HAP-1 (cell line): ENCODE measurements around the gene LGALS13.

Source experiments
- DNase-seq, 2 experiments: peaks; one replicate each; pipeline ENCODE4 v3.0.0-alpha.2; 2016 to 2020; ENCODE audit warnings: low spot score in 2 of 2
- H3K27me3 ChIP-seq: fragments of 250-450 bp; sonication (Bioruptor Pico); 2 replicates; pipeline ENCODE4 v1.5.1; 2020; ENCODE audit warnings: low read depth, mild to moderate bottlenecking, moderate library complexity
- H3K36me3 ChIP-seq: fragments of 250-450 bp; sonication (Bioruptor Pico); replicated peaks from 2 replicates; pipeline ENCODE4 v1.5.1; 2020; ENCODE audit warnings: mild to moderate bottlenecking
- H3K4me1 ChIP-seq: fragments of 250-450 bp; sonication (Bioruptor Pico); 2 replicates; pipeline ENCODE4 v1.5.1; 2020; ENCODE audit warnings: mild to moderate bottlenecking
- H3K4me3 ChIP-seq: fragments of 250-450 bp; sonication (Bioruptor Pico); 2 replicates; pipeline ENCODE4 v1.5.1; 2020; ENCODE audit warnings: mild to moderate bottlenecking, moderate library complexity
- H3K9me3 ChIP-seq: fragments of 250-450 bp; sonication (Bioruptor Pico); 2 replicates; pipeline ENCODE4 v1.5.1; 2020; ENCODE audit warnings: mild to moderate bottlenecking, moderate library complexity
- in situ Hi-C: fragments of 300-500 bp; cut with MboI; formaldehyde crosslinking; loops from 3 replicates; pipeline ENCODE4 v1.14.3; 2020; ENCODE audit warnings: low sequenced_read_pairs, inconsistent platforms, mixed read lengths

The LGALS13 gene

GRCh38 chr19:39602224-39602623, at the start of gene LGALS13:
Gene LGALS13, plus strand, starts transcription at chr19:39602524. Its CDS starts 45 bp downstream, at chr19:39602569.
- Histone ChIP-seq H3K27me3 (no peaks in the 10 kb centered on the region), H3K4me1 (no peaks in the 10 kb centered on the region), H3K4me3 (no peak within 1 kb of the TSS), H3K36me3 (no peaks in the 10 kb centered on the region), H3K9me3 (no peaks in the 10 kb centered on the region)
- in situ Hi-C loops, result no loop called here
- no peak for DNase-seq

DNA sequence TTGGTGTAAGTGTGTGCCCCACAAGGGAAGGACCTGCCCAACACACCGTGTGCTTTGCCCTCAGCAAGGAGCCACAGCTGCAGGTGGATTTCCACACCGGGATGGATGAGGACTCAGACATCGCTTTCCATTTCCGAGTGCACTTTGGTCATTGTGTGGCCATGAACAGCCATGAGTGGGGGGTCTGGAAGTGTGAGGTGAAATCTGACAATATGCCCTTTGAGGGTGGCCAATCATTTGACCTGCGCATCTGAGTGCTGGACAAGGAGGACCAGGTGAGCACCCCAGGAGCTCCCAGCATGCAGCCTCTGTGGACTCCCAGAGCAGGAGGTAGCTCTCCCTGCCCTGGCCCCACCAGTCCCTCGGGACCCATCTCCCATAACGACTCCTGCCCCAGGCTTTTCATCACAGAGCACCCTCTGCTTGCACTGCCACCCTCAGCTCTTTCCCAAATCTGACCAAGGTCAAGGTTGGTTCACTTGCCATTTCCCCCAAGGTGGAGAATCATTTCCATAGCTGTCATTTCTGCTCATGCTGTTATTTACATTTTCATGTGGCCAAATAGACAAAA, 49.2 kb upstream of the LGALS13 start:
- Histone ChIP-seq H3K4me1 (no peaks in the 10 kb centered on the region), H3K9me3 (no peaks in the 10 kb centered on the region), H3K36me3 (no peaks in the 10 kb centered on the region), H3K4me3 (no peak overlapping the region), H3K27me3 (peaks cover 11% of the 10 kb centered on the region; the same call in 1 of the 2 replicates)
- in situ Hi-C loops, result loop anchor here (10.0 kb wide), 1 partner anchor 112 kb away; no protein-coding TSS in a partner anchor
- no peak for DNase-seq

DNA sequence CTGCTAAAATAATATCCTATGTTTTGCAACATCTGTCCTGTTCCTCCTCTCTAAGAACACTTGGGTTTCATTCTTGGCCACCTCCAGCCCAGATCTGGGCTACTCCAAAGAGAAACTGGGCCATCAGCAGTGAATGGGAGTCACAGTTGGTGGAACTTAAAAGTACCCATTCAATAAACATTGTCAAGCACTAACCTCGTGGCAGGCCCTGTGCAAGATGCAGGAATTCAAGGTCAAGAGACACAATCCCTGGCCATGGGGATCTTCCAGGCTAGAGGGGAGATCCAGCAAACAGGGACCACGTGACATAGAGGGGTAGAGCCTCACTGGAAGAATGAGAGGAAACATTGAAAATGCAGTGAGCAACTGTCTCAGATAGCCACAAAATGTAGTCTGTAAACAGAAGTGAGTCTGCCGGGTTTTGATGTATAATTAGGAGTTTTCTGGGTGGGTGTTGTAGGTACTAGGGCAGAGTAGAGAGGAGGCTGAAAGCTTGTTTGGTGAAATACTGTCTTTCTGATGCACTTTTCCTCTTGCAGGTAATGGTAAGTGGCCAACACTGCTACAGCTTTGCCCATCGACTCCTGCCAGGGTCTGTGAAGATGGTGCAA, 47.5 kb upstream of the LGALS13 start:
- no peaks in the 10 kb centered on the region for H3K9me3 ChIP-seq
- no peaks in the 10 kb centered on the region for H3K4me1 ChIP-seq
- DNase-seq, result no peak
- no peaks in the 10 kb centered on the region for H3K36me3 ChIP-seq
- peaks cover 11% of the 10 kb centered on the region; the same call in 1 of the 2 replicates for H3K27me3 ChIP-seq
- H3K4me3 ChIP-seq, result no peak overlapping the region
- in situ Hi-C loops, result loop anchor here (10.0 kb wide), 1 partner anchor 110 kb away; no protein-coding TSS in a partner anchor

- no peak for DNase-seq
- no peaks in the 10 kb centered on the region for H3K36me3 ChIP-seq
- no peaks in the 10 kb centered on the region for H3K4me1 ChIP-seq
- in situ Hi-C loops, result loop anchor here (10.0 kb wide), 1 partner anchor 109 kb away; no protein-coding TSS in a partner anchor
- H3K27me3 ChIP-seq, result peaks cover 14% of the 10 kb centered on the region; the same call in 1 of the 2 replicates
- H3K4me3 ChIP-seq, result no peak overlapping the region
- H3K9me3 ChIP-seq, result no peaks in the 10 kb centered on the region
Observed at GRCh38 chr19:39555883-39556282, 46.4 kb upstream of the LGALS13 start.

DNA sequence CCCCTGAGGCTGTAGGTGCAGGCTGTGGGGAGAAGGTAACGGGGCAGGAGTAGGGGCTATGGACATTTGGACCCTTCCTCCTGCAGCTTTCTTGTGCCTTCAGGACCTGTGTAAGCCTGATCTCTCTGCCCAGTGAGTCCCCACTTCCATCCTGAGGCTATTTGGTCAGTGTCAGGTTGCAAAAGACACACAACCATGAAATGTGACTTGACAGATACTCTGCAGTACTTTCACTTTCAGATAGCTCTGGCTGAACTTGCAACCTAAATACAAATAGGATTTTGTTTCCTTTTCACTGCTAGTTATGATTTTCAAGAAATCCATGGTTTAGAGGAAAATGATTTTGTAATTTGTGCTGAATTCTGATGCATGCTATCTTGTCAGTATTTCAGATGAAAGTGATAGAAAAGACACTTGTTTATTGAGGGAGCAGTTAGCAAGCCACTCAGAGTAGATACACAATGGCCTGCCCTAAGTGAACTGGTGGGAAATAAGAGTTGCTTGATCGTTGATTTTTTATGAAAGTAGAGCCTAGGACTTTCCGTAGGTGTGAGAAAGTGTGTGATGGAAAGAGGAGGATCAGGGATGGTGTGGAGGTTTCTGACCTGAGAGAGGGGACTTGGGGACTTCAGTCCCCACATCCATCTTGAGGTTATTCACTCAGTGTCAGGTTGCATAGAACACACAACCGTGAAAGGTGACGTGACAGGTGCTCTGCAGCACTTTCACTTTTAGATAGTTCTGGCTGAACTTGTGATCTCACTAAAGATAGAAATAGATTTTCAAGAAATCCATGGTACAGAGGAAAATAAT, 44.3 kb upstream of the LGALS13 start:
- no peak for DNase-seq
- in situ Hi-C loops, result loop anchor here (10.0 kb wide), 1 partner anchor 107 kb away; no protein-coding TSS in a partner anchor
- Histone ChIP-seq H3K36me3 (no peaks in the 10 kb centered on the region), H3K9me3 (no peaks in the 10 kb centered on the region), H3K27me3 (peaks cover 11% of the 10 kb centered on the region; the same call in 1 of the 2 replicates), H3K4me3 (no peak overlapping the region), H3K4me1 (no peaks in the 10 kb centered on the region)

DNA sequence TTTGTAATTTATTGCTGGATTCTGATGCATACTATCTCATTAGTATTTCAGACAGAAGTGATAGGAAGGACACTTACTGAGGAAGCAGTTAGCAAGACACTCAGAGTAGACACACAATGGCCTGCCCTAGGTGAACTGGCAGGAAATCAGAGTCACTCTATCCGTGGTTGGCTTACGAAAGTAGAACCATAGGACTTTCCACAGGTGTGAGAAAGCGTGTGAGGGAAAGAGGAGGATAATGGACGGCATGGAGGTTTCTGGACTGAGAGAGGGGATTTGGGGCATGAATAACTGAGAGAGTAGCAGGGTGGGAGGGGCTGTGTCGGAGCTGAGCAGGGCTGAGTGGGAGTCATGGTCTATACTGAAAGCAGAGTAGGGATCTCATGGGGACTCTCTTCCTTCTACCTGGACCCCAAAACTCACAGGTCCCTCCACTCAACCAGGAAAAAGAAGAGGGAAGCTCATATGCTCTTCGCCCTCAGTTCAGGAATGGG, 43.7 kb upstream of the LGALS13 start:
- no peaks in the 10 kb centered on the region for H3K4me1 ChIP-seq
- in situ Hi-C loops, result loop anchor here (10.0 kb wide), 1 partner anchor 106 kb away; no protein-coding TSS in a partner anchor
- no peaks in the 10 kb centered on the region for H3K36me3 ChIP-seq
- no peaks in the 10 kb centered on the region for H3K9me3 ChIP-seq
- no peak for DNase-seq
- H3K27me3 ChIP-seq, result peaks cover 9% of the 10 kb centered on the region; the same call in 1 of the 2 replicates
- no peak overlapping the region for H3K4me3 ChIP-seq

- Histone ChIP-seq H3K4me3 (no peak overlapping the region), H3K27me3 (peaks cover 4% of the 10 kb centered on the region), H3K4me1 (no peaks in the 10 kb centered on the region), H3K36me3 (no peaks in the 10 kb centered on the region), H3K9me3 (no peaks in the 10 kb centered on the region)
- in situ Hi-C loops, result no loop called here
- no peak for DNase-seq
Observed at GRCh38 chr19:39563408-39563807, 38.9 kb upstream of the LGALS13 start.

DNA sequence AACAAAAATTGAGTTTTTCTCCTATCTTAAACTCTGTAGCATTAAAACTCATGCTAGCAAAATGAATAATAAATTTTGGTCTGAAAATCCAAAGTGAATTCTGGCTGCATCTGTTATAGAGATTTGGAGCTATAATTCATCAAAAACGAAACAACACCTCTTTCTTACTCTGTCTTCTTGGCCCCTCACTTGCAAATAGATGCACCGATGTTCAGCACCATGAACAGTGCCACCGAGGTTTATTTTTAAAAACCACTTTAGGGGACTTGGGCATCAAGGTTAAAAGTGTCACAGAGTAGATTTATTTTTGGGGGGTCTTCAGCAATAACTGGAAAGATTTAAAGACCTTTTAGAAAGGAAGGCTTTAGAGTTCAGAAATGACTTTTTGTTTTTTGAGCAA, 36.3 kb upstream of the LGALS13 start:
- no peaks in the 10 kb centered on the region for H3K36me3 ChIP-seq
- DNase-seq, result no peak
- H3K4me1 ChIP-seq, result no peaks in the 10 kb centered on the region
- H3K4me3 ChIP-seq, result no peak overlapping the region
- in situ Hi-C loops, result no loop called here
- H3K27me3 ChIP-seq, result peaks cover 3% of the 10 kb centered on the region
- H3K9me3 ChIP-seq, result no peaks in the 10 kb centered on the region

DNA sequence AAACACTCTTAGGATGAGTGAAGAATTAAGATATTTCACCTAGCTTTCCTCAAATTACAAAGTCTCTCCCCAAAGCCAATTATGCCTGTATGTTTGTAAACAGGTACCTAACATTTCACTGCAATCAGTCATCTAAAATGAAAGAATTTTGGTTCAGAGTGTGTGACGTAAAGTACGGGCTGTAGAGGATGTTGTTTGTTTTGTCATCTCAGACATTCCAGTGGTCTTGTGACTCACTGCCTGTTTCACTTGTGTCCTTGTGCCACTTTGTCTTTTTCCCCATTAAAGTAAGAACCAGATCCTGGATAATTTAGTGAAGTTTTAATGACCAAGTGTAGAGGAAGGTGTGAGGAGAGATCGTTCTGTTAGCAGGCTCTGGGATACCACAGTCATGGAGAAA, 33.7 kb upstream of the LGALS13 start:
- Histone ChIP-seq H3K36me3 (no peaks in the 10 kb centered on the region), H3K4me1 (no peaks in the 10 kb centered on the region), H3K27me3 (peaks cover 6% of the 10 kb centered on the region), H3K9me3 (no peaks in the 10 kb centered on the region; the same call in 1 of the 2 replicates), H3K4me3 (no peak overlapping the region)
- in situ Hi-C loops, result no loop called here
- DNase-seq, result no peak

GRCh38 chr19:39582442-39582841, 19.9 kb upstream of the LGALS13 start:
- DNase-seq, result no peak
- Histone ChIP-seq H3K4me3 (no peak overlapping the region), H3K4me1 (no peaks in the 10 kb centered on the region), H3K27me3 (no peaks in the 10 kb centered on the region), H3K9me3 (no peaks in the 10 kb centered on the region), H3K36me3 (no peaks in the 10 kb centered on the region)
- in situ Hi-C loops, result no loop called here

DNA sequence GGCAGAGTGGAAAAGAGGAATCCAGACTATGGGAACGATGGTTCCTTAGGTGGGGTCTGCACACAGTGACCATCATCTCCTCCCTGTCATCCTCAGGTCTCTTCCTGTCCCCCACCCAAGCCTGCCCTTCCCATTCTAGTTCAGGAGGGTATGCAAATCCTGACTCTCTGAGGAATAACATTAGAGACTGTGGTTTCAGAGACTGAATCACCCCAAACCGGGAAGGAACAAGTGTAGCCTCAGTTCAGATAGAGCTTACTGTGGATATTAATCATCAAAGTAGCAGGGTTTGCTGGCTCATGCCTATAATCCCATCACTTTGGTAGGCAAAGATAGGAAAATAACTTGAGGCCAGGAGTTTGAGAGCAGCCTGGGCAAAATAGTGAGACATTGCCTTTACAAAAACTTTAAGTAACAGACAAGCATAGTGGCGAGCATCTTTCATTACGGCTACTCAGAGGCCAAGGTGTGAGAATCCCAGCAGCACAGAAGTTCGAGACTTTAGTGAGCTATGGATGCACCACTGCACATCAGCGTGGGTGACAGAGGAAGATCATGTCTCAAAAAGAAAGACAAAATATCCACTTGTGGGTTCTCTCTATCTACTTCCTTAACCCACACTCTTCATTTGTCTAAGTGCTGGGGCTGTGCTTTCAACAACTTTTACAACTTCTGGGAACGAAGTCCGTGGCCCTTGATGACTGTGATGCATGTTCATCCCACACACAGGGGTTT, 19.3 kb upstream of the LGALS13 start:
- H3K4me3 ChIP-seq, result no peak overlapping the region
- in situ Hi-C loops, result no loop called here

GRCh38 chr19:39587496-39587895, 14.8 kb upstream of the LGALS13 start:
- in situ Hi-C loops, result no loop called here
- Histone ChIP-seq H3K9me3 (no peaks in the 10 kb centered on the region), H3K4me3 (no peak overlapping the region), H3K27me3 (no peaks in the 10 kb centered on the region), H3K4me1 (no peaks in the 10 kb centered on the region), H3K36me3 (no peaks in the 10 kb centered on the region)
- no peak for DNase-seq

More for the DNA sequence above, 19.3 kb upstream of the LGALS13 start:
- no peaks in the 10 kb centered on the region for H3K4me1 ChIP-seq
- H3K27me3 ChIP-seq, result no peaks in the 10 kb centered on the region
- DNase-seq, result no peak
- H3K9me3 ChIP-seq, result no peaks in the 10 kb centered on the region
- no peaks in the 10 kb centered on the region for H3K36me3 ChIP-seq

DNA sequence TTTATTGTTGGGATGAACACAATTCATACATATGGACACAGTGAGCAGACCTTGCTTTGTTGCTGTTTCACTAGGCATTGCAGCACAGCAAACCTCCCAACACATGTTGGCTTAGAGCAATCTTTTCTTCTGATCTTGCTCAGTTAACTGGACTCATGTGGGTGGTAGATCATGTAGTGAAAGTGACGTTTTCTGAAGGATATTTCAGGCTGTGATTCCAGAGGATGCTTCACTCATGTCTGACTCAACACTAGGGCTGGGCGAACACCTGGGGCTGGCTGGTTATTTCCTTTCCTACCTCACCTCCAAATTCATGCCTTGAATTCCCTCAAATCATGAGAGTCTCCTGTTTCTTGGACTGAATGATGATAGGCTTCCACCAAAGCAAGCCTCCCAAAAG, 14.3 kb upstream of the LGALS13 start:
- in situ Hi-C loops, result no loop called here
- no peak for DNase-seq
- Histone ChIP-seq H3K4me3 (no peak overlapping the region), H3K27me3 (no peaks in the 10 kb centered on the region), H3K4me1 (no peaks in the 10 kb centered on the region), H3K36me3 (no peaks in the 10 kb centered on the region), H3K9me3 (no peaks in the 10 kb centered on the region)
